Nephron progenitor cell (in vitro differentiated cells): ENCODE measurements around the gene RNF123.
"Not testable (repeated sequence)": the region's sequence is repeated elsewhere in the genome, so short reads cannot be mapped to it uniquely, and the experiment has no call there.

ENCODE experiments used
- DNase-seq: peaks from one replicate; pipeline ENCODE4 v3.0.0; 2021
- H3K27ac Mint-ChIP-seq: 2 replicates; pipeline ENCODE4 v1.8.0; 2021; ENCODE audit warnings: mild to moderate bottlenecking, moderate library complexity, mixed read lengths
- H3K27me3 Mint-ChIP-seq: 2 replicates; pipeline ENCODE4 v1.8.0; 2021; ENCODE audit warnings: mild to moderate bottlenecking, low read depth, mixed read lengths; ENCODE audit not compliant: poor library complexity
- H3K36me3 Mint-ChIP-seq: 2 replicates; pipeline ENCODE4 v1.8.0; 2021; ENCODE audit warnings: low read depth, mixed read lengths
- H3K4me1 Mint-ChIP-seq: 2 replicates; pipeline ENCODE4 v1.8.0; 2021; ENCODE audit warnings: mixed read lengths
- H3K4me3 Mint-ChIP-seq: 2 replicates; pipeline ENCODE4 v1.8.0; 2021; ENCODE audit warnings: mild to moderate bottlenecking, moderate library complexity, mixed read lengths
- H3K9me3 Mint-ChIP-seq: 2 replicates; pipeline ENCODE4 v1.8.0; 2021; ENCODE audit warnings: mild to moderate bottlenecking, moderate library complexity, mixed read lengths
- CTCF ChIP-seq: fragments of 200-600 bp; sonication (generic); IDR thresholded peaks from 2 replicates; pipeline ENCODE4 v1.5.0; 2021; ENCODE audit warnings: antibody characterized with exemption

RNF123 gene

DNA sequence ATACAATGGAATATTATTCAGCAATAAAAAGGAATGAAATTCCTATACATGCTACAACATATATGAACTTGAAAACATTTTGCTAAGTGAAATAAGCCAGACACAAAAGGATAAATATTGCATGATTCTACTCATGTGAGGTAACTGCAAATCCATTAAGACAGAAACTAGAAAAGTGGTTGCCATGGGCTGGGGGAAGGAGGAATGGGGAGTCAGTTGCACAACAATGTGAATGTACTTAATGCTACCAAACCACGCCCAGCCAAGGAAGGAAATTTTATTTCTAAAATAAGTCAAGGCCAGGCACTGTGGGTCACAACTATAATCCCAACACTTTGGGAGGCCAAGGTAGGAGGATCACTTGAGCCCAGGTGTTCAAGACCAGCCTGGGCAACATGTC lies 44.2 kb downstream of the RNF123 start:
- no peaks in the 10 kb centered on the region for H3K9me3 Mint-ChIP-seq
- H3K27me3 Mint-ChIP-seq, result no peaks in the 10 kb centered on the region
- no peak for DNase-seq
- no peak overlapping the region for H3K4me3 Mint-ChIP-seq
- H3K4me1 Mint-ChIP-seq, result no peaks in the 10 kb centered on the region
- no peak for TF ChIP-seq CTCF
- H3K27ac Mint-ChIP-seq, result no peak overlapping the region
- H3K36me3 Mint-ChIP-seq, result peaks cover 73% of the 10 kb centered on the region

DNA sequence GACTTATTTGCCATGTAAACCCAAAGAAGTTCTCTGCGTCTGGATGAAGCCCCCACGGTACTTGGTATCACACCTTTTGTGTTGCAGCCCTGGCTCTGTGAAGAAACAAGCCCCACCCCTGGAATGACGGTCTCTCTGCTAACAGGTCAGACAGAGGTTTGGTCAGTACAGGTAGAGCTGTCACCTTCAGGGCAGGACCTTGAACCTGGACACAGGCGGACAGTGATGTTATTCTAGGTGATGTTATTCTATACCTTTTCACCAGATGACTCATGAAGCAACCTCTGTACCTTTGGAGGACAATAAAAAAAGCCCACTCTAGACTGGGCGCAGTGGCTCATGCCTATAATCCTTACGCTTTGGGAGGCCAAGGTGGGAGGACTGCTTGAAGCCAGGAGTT lies 45.4 kb downstream of the RNF123 start:
- H3K9me3 Mint-ChIP-seq, result no peaks in the 10 kb centered on the region
- peaks cover 75% of the 10 kb centered on the region for H3K36me3 Mint-ChIP-seq
- no peaks in the 10 kb centered on the region for H3K4me1 Mint-ChIP-seq
- H3K27me3 Mint-ChIP-seq, result no peaks in the 10 kb centered on the region
- DNase-seq, result no peak
- no peak for TF ChIP-seq CTCF
- H3K4me3 Mint-ChIP-seq, result no peak overlapping the region
- H3K27ac Mint-ChIP-seq, result peak overlapping the region; percentile 42

- peaks cover 69% of the 10 kb centered on the region for H3K36me3 Mint-ChIP-seq
- no peaks in the 10 kb centered on the region for H3K4me1 Mint-ChIP-seq
- H3K27me3 Mint-ChIP-seq, result no peaks in the 10 kb centered on the region
- DNase-seq, result no peak
- H3K27ac Mint-ChIP-seq, result no peak overlapping the region
- TF ChIP-seq CTCF, result no peak
- H3K4me3 Mint-ChIP-seq, result no peak overlapping the region
- no peaks in the 10 kb centered on the region for H3K9me3 Mint-ChIP-seq
Measured at GRCh38 chr3:49738067-49738713, 48.8 kb downstream of the RNF123 start.

DNA sequence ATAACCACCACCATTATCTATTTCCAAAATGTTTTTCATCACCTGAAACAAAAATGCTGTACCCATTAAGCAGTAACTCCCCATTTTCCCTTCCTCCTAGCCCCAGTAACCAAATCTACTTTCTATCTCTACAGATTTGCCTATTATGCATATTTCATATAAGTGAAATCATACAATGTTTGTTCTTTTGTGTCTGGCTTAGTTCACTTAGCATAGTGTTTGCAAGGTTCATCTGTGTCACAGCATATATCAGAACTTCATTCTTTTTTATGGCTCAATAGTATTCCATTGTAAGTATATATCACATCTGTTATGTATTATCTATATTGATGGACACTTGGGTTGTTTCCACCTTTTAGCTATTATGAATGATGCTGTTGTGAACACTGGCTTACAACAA lies 51.1 kb downstream of the RNF123 start:
- Mint-ChIP-seq H3K36me3 (peaks cover 64% of the 10 kb centered on the region), H3K9me3 (no peaks in the 10 kb centered on the region), H3K4me1 (no peaks in the 10 kb centered on the region), H3K27me3 (no peaks in the 10 kb centered on the region), H3K27ac (no peak overlapping the region), H3K4me3 (no peak overlapping the region)
- TF ChIP-seq CTCF, result no peak
- DNase-seq, result no peak

- no peak overlapping the region for H3K4me3 Mint-ChIP-seq
- DNase-seq, result no peak
- no peaks in the 10 kb centered on the region for H3K27me3 Mint-ChIP-seq
- peaks cover 55% of the 10 kb centered on the region for H3K36me3 Mint-ChIP-seq
- H3K4me1 Mint-ChIP-seq, result peaks cover 30% of the 10 kb centered on the region
- H3K27ac Mint-ChIP-seq, result peak overlapping the region; percentile 57
- no peaks in the 10 kb centered on the region for H3K9me3 Mint-ChIP-seq
- TF ChIP-seq CTCF, result no peak
Measured at GRCh38 chr3:49745986-49746385, 56.6 kb downstream of the RNF123 start.

- peaks cover 31% of the 10 kb centered on the region for H3K4me1 Mint-ChIP-seq
- H3K4me3 Mint-ChIP-seq, result no peak overlapping the region
- peaks cover 56% of the 10 kb centered on the region for H3K36me3 Mint-ChIP-seq
- no peak for TF ChIP-seq CTCF
- H3K9me3 Mint-ChIP-seq, result no peaks in the 10 kb centered on the region
- H3K27ac Mint-ChIP-seq, result peak overlapping the region; percentile 91
- H3K27me3 Mint-ChIP-seq, result no peaks in the 10 kb centered on the region
- DNase-seq, result no peak
Measured at GRCh38 chr3:49747792-49748480, 58.6 kb downstream of the RNF123 start.

DNA sequence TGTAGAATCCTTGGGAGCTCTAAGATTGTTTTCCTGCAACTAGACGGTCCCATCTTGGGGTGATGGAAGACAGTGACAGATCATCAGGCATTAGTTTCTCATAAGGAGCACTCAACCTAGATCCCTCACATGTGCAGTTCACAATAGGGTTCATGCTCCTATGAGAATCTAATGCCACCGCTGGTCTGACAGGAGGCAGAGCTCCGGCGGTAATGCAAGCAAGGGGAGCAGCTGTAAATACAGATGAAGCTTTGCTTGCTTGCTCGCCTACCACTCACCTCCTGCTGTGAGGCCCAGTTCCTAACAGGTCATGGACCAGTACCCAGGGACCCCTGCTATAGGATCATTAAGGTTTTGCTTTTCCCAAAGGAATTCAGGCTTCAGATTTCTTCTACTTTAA lies 59.5 kb downstream of the RNF123 start:
- Mint-ChIP-seq H3K4me3 (peak overlapping the region; percentile 8), H3K4me1 (peaks cover 35% of the 10 kb centered on the region), H3K27ac (peak overlapping the region; percentile 83), H3K36me3 (peaks cover 61% of the 10 kb centered on the region)
- H3K9me3 Mint-ChIP-seq, H3K27me3 Mint-ChIP-seq: not testable (repeated sequence)
- peak; percentile 40 for DNase-seq
